ENCODE results near the gene FRMD5. TPM values are rescaled to one million over a fixed set of nuclear protein-coding genes. Genes with fewer than 3 reads are reported as not detected.

Gene FRMD5
- total RNA-seq, 4 donors from 2014 or later: 0.40 to 1.5 (median 1.1) TPM; not detected in 1

DNA sequence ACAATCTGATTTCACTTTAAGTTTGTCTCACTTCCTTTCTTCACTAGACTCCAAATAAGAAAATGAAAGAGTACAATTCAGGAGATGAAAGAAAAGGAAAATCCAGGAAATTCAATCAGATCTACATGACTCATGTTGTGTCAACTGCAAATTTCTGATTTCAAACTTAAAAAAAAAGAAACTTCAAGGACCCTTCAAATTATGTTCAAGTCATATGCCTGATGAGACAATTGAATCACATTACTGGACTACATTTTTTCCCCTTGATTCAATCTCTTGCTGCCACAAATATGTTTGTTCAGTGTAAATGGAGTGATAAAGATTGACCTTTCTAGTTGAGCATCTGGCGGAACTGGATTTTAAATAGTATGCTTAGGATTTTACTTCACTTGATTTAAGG lies 37.4 kb downstream of the FRMD5 start:
- Histone ChIP-seq H3K4me3 (no peak overlapping the region), H3K4me1 (peaks cover 0 to 5% (median 0%) of the 10 kb centered on the region in 4 donors), H3K27ac (no peak overlapping the region), H3K9me3 (no peaks in the 10 kb centered on the region), H3K27me3 (no peaks in the 10 kb centered on the region), H3K36me3 (no peaks in the 10 kb centered on the region)
- 45 to 68% methylated on average over 1 of the region's 1 CpG for WGBS, 2 donors (ENCODE audit: low coverage in 1 of 2)
- in situ Hi-C loops (cut with MboI; ENCODE audit: low pct_ligation_motif_present in 1 of 4, low pct_unique_long_range_greater_than_20kb in 1 of 4, low sequenced_read_pairs in 3 of 4) (no loop called here), intact Hi-C loops (cut with DNase I; ENCODE audit: low total_unique reads) (no loop called here)
- TF ChIP-seq POLR2AphosphoS5 (IDR thresholded peaks at IDR 0.05): no peak
- no peak for TF ChIP-seq POLR2A (IDR thresholded peaks at IDR 0.05)
- no peak for TF ChIP-seq EP300 (IDR thresholded peaks at IDR 0.05; ENCODE audit: low read depth)
- TF ChIP-seq, protein P1, sequence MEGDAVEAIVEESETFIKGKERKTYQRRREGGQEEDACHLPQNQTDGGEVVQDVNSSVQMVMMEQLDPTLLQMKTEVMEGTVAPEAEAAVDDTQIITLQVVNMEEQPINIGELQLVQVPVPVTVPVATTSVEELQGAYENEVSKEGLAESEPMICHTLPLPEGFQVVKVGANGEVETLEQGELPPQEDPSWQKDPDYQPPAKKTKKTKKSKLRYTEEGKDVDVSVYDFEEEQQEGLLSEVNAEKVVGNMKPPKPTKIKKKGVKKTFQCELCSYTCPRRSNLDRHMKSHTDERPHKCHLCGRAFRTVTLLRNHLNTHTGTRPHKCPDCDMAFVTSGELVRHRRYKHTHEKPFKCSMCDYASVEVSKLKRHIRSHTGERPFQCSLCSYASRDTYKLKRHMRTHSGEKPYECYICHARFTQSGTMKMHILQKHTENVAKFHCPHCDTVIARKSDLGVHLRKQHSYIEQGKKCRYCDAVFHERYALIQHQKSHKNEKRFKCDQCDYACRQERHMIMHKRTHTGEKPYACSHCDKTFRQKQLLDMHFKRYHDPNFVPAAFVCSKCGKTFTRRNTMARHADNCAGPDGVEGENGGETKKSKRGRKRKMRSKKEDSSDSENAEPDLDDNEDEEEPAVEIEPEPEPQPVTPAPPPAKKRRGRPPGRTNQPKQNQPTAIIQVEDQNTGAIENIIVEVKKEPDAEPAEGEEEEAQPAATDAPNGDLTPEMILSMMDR (IDR thresholded peaks at IDR 0.05): no peak
- DNase-seq: no peak

DNA sequence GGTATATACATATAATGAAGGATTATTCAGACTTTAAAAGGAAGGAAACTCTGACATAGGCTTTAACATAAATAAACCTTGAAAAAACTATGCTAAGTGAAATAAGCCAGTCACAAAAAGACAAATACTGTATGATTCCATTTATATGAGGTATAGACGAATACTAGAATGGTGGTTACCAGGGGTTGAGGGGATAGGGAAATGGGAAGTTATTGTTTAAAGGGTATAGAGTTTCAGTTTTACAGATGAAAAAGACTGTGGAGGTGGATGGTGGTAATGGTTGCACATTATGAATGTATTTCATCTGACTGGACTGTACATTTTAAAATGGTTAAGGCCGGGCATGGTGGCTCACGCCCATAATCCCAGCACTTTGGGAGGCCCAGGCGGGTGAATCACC lies 41.7 kb downstream of the FRMD5 start:
- peaks cover 0 to 5% (median 0%) of the 10 kb centered on the region in 4 donors for H3K4me1 ChIP-seq
- TF ChIP-seq, protein P1 (IDR thresholded peaks at IDR 0.05): no peak
- no peak for TF ChIP-seq POLR2AphosphoS5 (IDR thresholded peaks at IDR 0.05)
- no peak for TF ChIP-seq POLR2A (IDR thresholded peaks at IDR 0.05)
- no peak for TF ChIP-seq EP300 (IDR thresholded peaks at IDR 0.05; ENCODE audit: low read depth)
- in situ Hi-C loops (cut with MboI; ENCODE audit: low pct_ligation_motif_present in 1 of 4, low pct_unique_long_range_greater_than_20kb in 1 of 4, low sequenced_read_pairs in 3 of 4) (no loop called here), intact Hi-C loops (cut with DNase I; ENCODE audit: low total_unique reads) (no loop called here)
- WGBS, 2 donors (ENCODE audit: low coverage in 1 of 2): 80 to 87% methylated on average over 1 to 4 of the region's 4 CpGs
- no peak overlapping the region for H3K27ac ChIP-seq
- DNase-seq: no peak
- no peak overlapping the region for H3K4me3 ChIP-seq
- H3K36me3 ChIP-seq: no peaks in the 10 kb centered on the region
- H3K9me3 ChIP-seq: no peaks in the 10 kb centered on the region
- no peaks in the 10 kb centered on the region for H3K27me3 ChIP-seq

DNA sequence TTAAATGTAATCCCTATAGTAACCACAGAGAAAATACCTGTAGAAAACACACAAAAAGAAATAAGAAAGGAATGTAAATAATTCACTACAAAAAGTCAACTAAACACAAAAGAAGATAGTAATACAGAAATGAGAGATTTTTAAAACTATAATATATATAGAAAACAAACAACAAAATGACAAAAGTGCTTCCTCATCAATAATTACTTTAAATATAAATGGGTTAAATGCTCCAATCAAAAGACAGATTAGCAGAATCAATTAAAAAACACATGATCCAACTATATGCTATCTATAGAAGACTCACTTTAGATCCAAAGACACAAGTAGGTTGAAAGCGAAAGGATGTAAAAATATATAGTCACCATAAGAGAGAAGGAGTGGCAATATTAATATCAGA lies 45.8 kb downstream of the FRMD5 start:
- Histone ChIP-seq H3K36me3 (no peaks in the 10 kb centered on the region), H3K4me3 (no peak overlapping the region), H3K27me3 (no peaks in the 10 kb centered on the region), H3K27ac (no peak overlapping the region), H3K9me3 (no peaks in the 10 kb centered on the region), H3K4me1 (no peaks in the 10 kb centered on the region)
- intact Hi-C loops (cut with DNase I; ENCODE audit: low total_unique reads) (no loop called here), in situ Hi-C loops (cut with MboI; ENCODE audit: low pct_ligation_motif_present in 1 of 4, low pct_unique_long_range_greater_than_20kb in 1 of 4, low sequenced_read_pairs in 3 of 4) (no loop called here)
- 93 to 100% methylated on average over 1 of the region's 1 CpG for WGBS, 2 donors (ENCODE audit: low coverage in 1 of 2)
- no peak for DNase-seq
- TF ChIP-seq EP300 (IDR thresholded peaks at IDR 0.05; ENCODE audit: low read depth) (no peak), POLR2A (IDR thresholded peaks at IDR 0.05) (no peak), POLR2AphosphoS5 (IDR thresholded peaks at IDR 0.05) (no peak)
- TF ChIP-seq, protein P1 (IDR thresholded peaks at IDR 0.05): no peak

DNA sequence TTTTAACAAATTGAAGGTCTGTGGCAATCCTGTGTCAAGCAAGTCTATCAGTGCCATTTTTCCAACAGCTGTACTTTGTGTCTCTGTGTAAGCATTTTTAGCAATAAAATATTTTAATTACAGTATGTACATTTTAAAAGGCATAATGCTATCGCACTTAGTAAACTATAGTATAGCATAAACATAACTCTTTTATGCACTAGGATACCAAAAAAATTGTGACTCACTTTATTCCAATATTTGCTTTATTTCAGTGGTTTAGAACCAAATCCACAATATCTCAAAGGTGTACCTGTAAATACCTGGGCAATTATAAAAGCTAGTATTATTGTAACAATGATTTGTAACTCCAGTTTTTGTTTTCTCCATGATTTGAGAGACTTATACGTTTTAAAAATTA lies 46.5 kb downstream of the FRMD5 start:
- no peaks in the 10 kb centered on the region for H3K4me1 ChIP-seq
- no peaks in the 10 kb centered on the region for H3K27me3 ChIP-seq
- no peaks in the 10 kb centered on the region for H3K9me3 ChIP-seq
- DNase-seq: no peak
- intact Hi-C loops (cut with DNase I; ENCODE audit: low total_unique reads): no loop called here
- no peak overlapping the region for H3K27ac ChIP-seq
- H3K4me3 ChIP-seq: no peak overlapping the region
- no peaks in the 10 kb centered on the region for H3K36me3 ChIP-seq
- in situ Hi-C loops (cut with MboI; ENCODE audit: low pct_ligation_motif_present in 1 of 4, low pct_unique_long_range_greater_than_20kb in 1 of 4, low sequenced_read_pairs in 3 of 4): no loop called here
- TF ChIP-seq POLR2A (IDR thresholded peaks at IDR 0.05) (no peak), EP300 (IDR thresholded peaks at IDR 0.05; ENCODE audit: low read depth) (no peak), POLR2AphosphoS5 (IDR thresholded peaks at IDR 0.05) (no peak)
- TF ChIP-seq, protein P1 (IDR thresholded peaks at IDR 0.05): no peak
- WGBS, 2 donors (ENCODE audit: low coverage in 1 of 2): 58 to 60% methylated on average over 2 of the region's 2 CpGs
